ENCODE results near the gene TMEM88.
"Not testable (repeated sequence)": the region's sequence is repeated elsewhere in the genome, so short reads cannot be mapped to it uniquely, and the experiment has no call there.

The TMEM88 gene

GRCh38 chr17:7854851-7855659 is at the start of gene TMEM88:
TSS of gene TMEM88 (plus strand) at chr17:7855066. CDS start at chr17:7855075, 9 bp downstream.
- no peak for DNase-seq

GRCh38 chr17:7806587-7806986 is 48.3 kb upstream of the TMEM88 start:
- DNase-seq = no peak

- DNase-seq = no peak
Observed at GRCh38 chr17:7807206-7807605, 47.7 kb upstream of the TMEM88 start.

- DNase-seq = no peak
Observed at GRCh38 chr17:7809086-7809790, 45.6 kb upstream of the TMEM88 start.

- not testable (repeated sequence) for DNase-seq
Observed at GRCh38 chr17:7809791-7810343, 45.0 kb upstream of the TMEM88 start.

- DNase-seq = no peak
Observed at GRCh38 chr17:7811251-7811650, 43.6 kb upstream of the TMEM88 start.

GRCh38 chr17:7814969-7815368 is 39.9 kb upstream of the TMEM88 start:
- no peak for DNase-seq

GRCh38 chr17:7816926-7817642 is 37.8 kb upstream of the TMEM88 start:
- DNase-seq = no peak

- DNase-seq = no peak
Observed at GRCh38 chr17:7817643-7817964, 37.3 kb upstream of the TMEM88 start.

- DNase-seq = no peak
Observed at GRCh38 chr17:7818026-7818425, 36.8 kb upstream of the TMEM88 start.

GRCh38 chr17:7818746-7819645 is 35.9 kb upstream of the TMEM88 start:
- DNase-seq = no peak

- DNase-seq = no peak
Observed at GRCh38 chr17:7820231-7820630, 34.6 kb upstream of the TMEM88 start.

- DNase-seq = no peak
Observed at GRCh38 chr17:7822126-7822525, 32.7 kb upstream of the TMEM88 start.

GRCh38 chr17:7823581-7824001 is 31.3 kb upstream of the TMEM88 start:
- no peak for DNase-seq

- DNase-seq = no peak
Observed at GRCh38 chr17:7824021-7824924, 30.6 kb upstream of the TMEM88 start.

- no peak for DNase-seq
Observed at GRCh38 chr17:7825206-7825990, 29.5 kb upstream of the TMEM88 start.

- no peak for DNase-seq
Observed at GRCh38 chr17:7830616-7831015, 24.2 kb upstream of the TMEM88 start.

- DNase-seq = no peak
Observed at GRCh38 chr17:7831233-7831632, 23.6 kb upstream of the TMEM88 start.

GRCh38 chr17:7832431-7832830 is 22.4 kb upstream of the TMEM88 start:
- DNase-seq = no peak
